Ishikawa (cell line): ENCODE data around the gene CADM1.

Experiments
- CEBPB ChIP-seq: IDR thresholded peaks from 2 replicates; pipeline ENCODE4 v1.6.1; 2012
- CREB1 ChIP-seq: IDR thresholded peaks from 2 replicates; pipeline ENCODE4 v1.6.1; 2012; ENCODE audit warnings: low read depth
- EGR1 ChIP-seq: IDR thresholded peaks from 2 replicates; pipeline ENCODE4 v1.6.1; 2012
- EP300 ChIP-seq: IDR thresholded peaks from 2 replicates; pipeline ENCODE4 v1.6.1; 2012; ENCODE audit warnings: borderline replicate concordance
- FOXM1 ChIP-seq: IDR thresholded peaks from 2 replicates; pipeline ENCODE4 v1.6.1; 2012; ENCODE audit warnings: low read depth, borderline replicate concordance
- MAX ChIP-seq: IDR thresholded peaks from 2 replicates; pipeline ENCODE4 v1.6.1; 2012
- NFIC ChIP-seq: IDR thresholded peaks from 2 replicates; pipeline ENCODE4 v1.6.1; 2012
- RAD21 ChIP-seq: IDR thresholded peaks from 2 replicates; pipeline ENCODE4 v1.6.1; 2012; ENCODE audit warnings: low read depth
- REST ChIP-seq: IDR thresholded peaks from 2 replicates; pipeline ENCODE4 v1.6.1; 2012; ENCODE audit warnings: low read depth, mild to moderate bottlenecking
- TAF1 ChIP-seq: IDR thresholded peaks from 2 replicates; pipeline ENCODE4 v1.6.1; 2012; ENCODE audit warnings: low read depth, mild to moderate bottlenecking
- TCF12 ChIP-seq: IDR thresholded peaks from 2 replicates; pipeline ENCODE4 v1.6.1; 2012; ENCODE audit warnings: low read depth
- TEAD4 ChIP-seq: IDR thresholded peaks from 2 replicates; pipeline ENCODE4 v1.6.1; 2012
- USF1 ChIP-seq: IDR thresholded peaks from 2 replicates; pipeline ENCODE4 v1.6.1; 2012
- YY1 ChIP-seq: IDR thresholded peaks from 2 replicates; pipeline ENCODE4 v1.6.1; 2012; ENCODE audit warnings: low read depth
- ZBTB7A ChIP-seq: IDR thresholded peaks from 2 replicates; pipeline ENCODE4 v1.6.1; 2012; ENCODE audit warnings: low read depth

The CADM1 gene

GRCh38 chr11:115191761-115192160 lies 312.5 kb downstream of the CADM1 start:
- no peak for TF ChIP-seq NFIC
- no peak for TF ChIP-seq YY1
- TF ChIP-seq EGR1, result no peak
- no peak for TF ChIP-seq CEBPB
- no peak for TF ChIP-seq TCF12
- no peak for TF ChIP-seq CREB1
- TF ChIP-seq RAD21, result no peak
- TF ChIP-seq TEAD4, result no peak
- no peak for TF ChIP-seq TAF1
- TF ChIP-seq USF1, result no peak
- no peak for TF ChIP-seq REST
- no peak for TF ChIP-seq EP300
- TF ChIP-seq ZBTB7A, result no peak
- no peak for TF ChIP-seq MAX
- no peak for TF ChIP-seq FOXM1

GRCh38 chr11:115190196-115190595 lies 314.0 kb downstream of the CADM1 start:
- TF ChIP-seq NFIC, result no peak
- no peak for TF ChIP-seq RAD21
- TF ChIP-seq USF1, result no peak
- no peak for TF ChIP-seq CREB1
- TF ChIP-seq MAX, result no peak
- TF ChIP-seq EP300, result no peak
- no peak for TF ChIP-seq CEBPB
- TF ChIP-seq ZBTB7A, result no peak

- TF ChIP-seq EP300 (no peak), NFIC (no peak), REST (no peak), TAF1 (no peak), ZBTB7A (no peak), YY1 (no peak), TEAD4 (no peak), TCF12 (no peak), RAD21 (no peak), CEBPB (no peak), EGR1 (no peak), USF1 (no peak), FOXM1 (no peak), CREB1 (no peak), MAX (no peak)
These were observed 315.3 kb downstream of the CADM1 start for GRCh38 chr11:115188898-115189278.

- TF ChIP-seq TCF12, result no peak
- no peak for TF ChIP-seq EGR1
- no peak for TF ChIP-seq RAD21
- TF ChIP-seq NFIC, result no peak
- TF ChIP-seq CREB1, result no peak
- TF ChIP-seq EP300, result no peak
- TF ChIP-seq TEAD4, result no peak
- TF ChIP-seq MAX, result no peak
- TF ChIP-seq TAF1, result no peak
- no peak for TF ChIP-seq USF1
- TF ChIP-seq REST, result no peak
- no peak for TF ChIP-seq YY1
- TF ChIP-seq FOXM1, result no peak
- TF ChIP-seq CEBPB, result no peak
- TF ChIP-seq ZBTB7A, result no peak
These were observed 315.9 kb downstream of the CADM1 start for GRCh38 chr11:115188188-115188897.
